Measurements from ENCODE around the gene ATP6V1B1.

- TF ChIP-seq CTCF (IDR thresholded peaks at IDR 0.05; ENCODE audit: low read length) (peak; percentile 84), EZH2 (IDR thresholded peaks at IDR 0.05; ENCODE audit: borderline replicate concordance, low read length) (no peak)
These were observed 12.8 kb downstream of the ATP6V1B1 start for GRCh38 chr2:70948337-70949003.

Data from OCI-LY1 (cell line).